Left lung (tissue), 10 donors: ENCODE measurements around the gene FGF22. TPM values are rescaled to one million over a fixed set of nuclear protein-coding genes. Genes with fewer than 3 reads are reported as not detected.

Experiments used
- ATAC-seq: fragments of 200-7000 bp; cut with Tn5 transposase; one replicate; pipeline ENCODE4 v1.9.1; 2020; ENCODE audit warnings: moderate library complexity
- DNase-seq, 4 donors: peaks; one replicate each; pipeline ENCODE4 v3.0.0-alpha.2; 2013 to 2020
- H3K27ac ChIP-seq, 2 donors: fragments of 200-600 bp; sonication (generic) in 1 of 2; one replicate each; pipeline versions ENCODE4 v1.5.0 to v1.8.0; 2020 to 2021
- H3K27me3 ChIP-seq, 2 donors: fragments of 200-600 bp; sonication (generic) in 1 of 2; one replicate each; pipeline versions ENCODE4 v1.5.0 to v1.8.0; 2020 to 2021
- H3K36me3 ChIP-seq, 2 donors: fragments of 200-600 bp; sonication (generic) in 1 of 2; one replicate each; pipeline versions ENCODE4 v1.5.0 to v1.8.0; 2020 to 2021
- H3K4me1 ChIP-seq, 2 donors: fragments of 200-600 bp; one replicate each; pipeline ENCODE4 v1.8.0; 2021
- H3K4me3 ChIP-seq, 2 donors: fragments of 200-600 bp; sonication (generic) in 1 of 2; one replicate each; pipeline versions ENCODE4 v1.5.0 to v1.8.0; 2020 to 2021; ENCODE audit warnings: mild to moderate bottlenecking in 1 of 2
- H3K9me3 ChIP-seq, 2 donors: fragments of 200-600 bp; sonication (generic) in 1 of 2; one replicate each; pipeline versions ENCODE4 v1.5.0 to v1.8.0; 2020 to 2021
- CTCF ChIP-seq, 2 donors: fragments of 200-600 bp; sonication (generic) in 1 of 2; IDR thresholded peaks; one replicate each; pipeline versions ENCODE4 v1.5.0 to v1.8.0; 2021; ENCODE audit warnings: antibody characterized with exemption in 2 of 2
- intact Hi-C, 2 donors: fragments of 100-400 bp; cut with DNase I; formaldehyde crosslinking; loops; one replicate each; pipeline versions ENCODE4 v1.11.2 to v1.14.2; 2022
- polyA plus RNA-seq, 6 donors: library from polyadenylated mRNA; unstranded; fragments of 120-200 nt; gene quantifications; one replicate each; pipeline ENCODE4 v1.2.1, GENCODE V29; 2013; ENCODE audit not compliant: insufficient read length in 6 of 6
- total RNA-seq, 2 donors: library from RNA; stranded (reverse); fragmentation: NEBNext Ultra II Directional; extraction: Animal tissue kit (Norgen Biotek cat#: 25700); gene quantifications; one replicate each; pipeline ENCODE4 v1.2.1, GENCODE V29; 2021
- donor health status: DM: no; HTN: yes; CAD: no.
- donor health status: DM: no; HTN: no; CAD: no.

FGF22 gene
- total and polyA plus RNA-seq, 8 donors, result 0.21 to 0.48 (median 0.30) TPM

GRCh38 chr19:642767-643727, 3.4 kb downstream of the FGF22 start:
- no peak overlapping the region for H3K27ac ChIP-seq
- no peaks in the 10 kb centered on the region for H3K9me3 ChIP-seq
- no peak for TF ChIP-seq CTCF (IDR thresholded peaks at IDR 0.05)
- peaks cover 0 to 21% of the 10 kb centered on the region in 2 donors for H3K27me3 ChIP-seq
- H3K4me1 ChIP-seq, result peaks cover 7 to 16% of the 10 kb centered on the region in 2 donors
- no peak for ATAC-seq
- intact Hi-C loops, result no loop called here
- H3K4me3 ChIP-seq, result no peak overlapping the region
- DNase-seq, result no peak
- peaks cover 0 to 48% of the 10 kb centered on the region in 2 donors for H3K36me3 ChIP-seq

GRCh38 chr19:643736-644135, 4.1 kb downstream of the FGF22 start:
- Histone ChIP-seq H3K27ac (no peak overlapping the region), H3K9me3 (no peaks in the 10 kb centered on the region), H3K27me3 (peaks cover 0 to 18% of the 10 kb centered on the region in 2 donors), H3K4me3 (no peak overlapping the region), H3K4me1 (peaks cover 6 to 12% of the 10 kb centered on the region in 2 donors), H3K36me3 (peaks cover 0 to 55% of the 10 kb centered on the region in 2 donors)
- DNase-seq (no peak), ATAC-seq (no peak)
- intact Hi-C loops, result no loop called here
- TF ChIP-seq CTCF (IDR thresholded peaks at IDR 0.05), result no peak

- intact Hi-C loops, result no loop called here
- Histone ChIP-seq H3K9me3 (no peaks in the 10 kb centered on the region), H3K27ac (no peak overlapping the region), H3K4me1 (peaks cover under 1 to 6% of the 10 kb centered on the region in 2 donors), H3K4me3 (no peak overlapping the region), H3K27me3 (peaks cover 0 to 11% of the 10 kb centered on the region in 2 donors), H3K36me3 (peaks cover 0 to 61% of the 10 kb centered on the region in 2 donors)
- ATAC-seq (no peak), DNase-seq (no peak)
- TF ChIP-seq CTCF (IDR thresholded peaks at IDR 0.05), result no peak
These were observed 4.7 kb downstream of the FGF22 start for GRCh38 chr19:644363-644762.

GRCh38 chr19:644789-645188, 5.1 kb downstream of the FGF22 start:
- DNase-seq, result no peak
- H3K27me3 ChIP-seq, result peaks cover 0 to 7% of the 10 kb centered on the region in 2 donors
- H3K4me1 ChIP-seq, result peaks cover 0 to 5% of the 10 kb centered on the region in 2 donors
- intact Hi-C loops, result no loop called here
- ATAC-seq, result no peak
- TF ChIP-seq CTCF (IDR thresholded peaks at IDR 0.05), result no peak
- no peak overlapping the region for H3K27ac ChIP-seq
- H3K9me3 ChIP-seq, result no peaks in the 10 kb centered on the region
- H3K4me3 ChIP-seq, result no peak overlapping the region
- peaks cover 0 to 65% of the 10 kb centered on the region in 2 donors for H3K36me3 ChIP-seq
